ENCODE results near the gene GNG13. TPM values are rescaled to one million over a fixed set of nuclear protein-coding genes. Genes with fewer than 3 reads are reported as not detected.
"Not testable (repeated sequence)": the region's sequence is repeated elsewhere in the genome, so short reads cannot be mapped to it uniquely, and the experiment has no call there.

GNG13 gene
- total RNA-seq, 1 donor = not detected

DNA sequence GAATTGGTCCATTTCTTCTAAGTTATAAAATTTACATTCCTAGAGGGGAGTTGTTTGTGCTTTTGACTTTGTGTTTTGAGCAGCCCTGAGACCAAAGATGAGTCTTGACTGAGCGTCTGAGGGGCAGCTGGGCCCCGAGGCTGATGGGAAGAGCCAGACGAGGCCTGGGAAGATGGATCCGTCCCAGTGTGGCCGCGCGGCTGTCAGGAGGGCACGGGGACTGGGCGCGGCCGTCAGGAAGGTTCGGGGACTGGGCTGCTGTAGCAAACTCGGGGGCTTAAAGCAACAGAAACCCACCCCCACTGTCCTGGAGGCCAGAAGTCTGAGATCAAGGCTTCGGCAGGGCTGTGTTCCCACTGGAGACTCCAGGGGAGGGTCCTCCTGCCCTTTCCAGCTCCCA, 38.2 kb upstream of the GNG13 start:
- H3K4me1 ChIP-seq (ENCODE audit: insufficient read depth, low read length) = no peaks in the 10 kb centered on the region
- no peaks in the 10 kb centered on the region for H3K9me3 ChIP-seq (ENCODE audit: low read depth, low read length)
- no peaks in the 10 kb centered on the region for H3K27me3 ChIP-seq (ENCODE audit: insufficient read depth, low read length)
- no peak overlapping the region for H3K4me3 ChIP-seq (ENCODE audit: low read length)

DNA sequence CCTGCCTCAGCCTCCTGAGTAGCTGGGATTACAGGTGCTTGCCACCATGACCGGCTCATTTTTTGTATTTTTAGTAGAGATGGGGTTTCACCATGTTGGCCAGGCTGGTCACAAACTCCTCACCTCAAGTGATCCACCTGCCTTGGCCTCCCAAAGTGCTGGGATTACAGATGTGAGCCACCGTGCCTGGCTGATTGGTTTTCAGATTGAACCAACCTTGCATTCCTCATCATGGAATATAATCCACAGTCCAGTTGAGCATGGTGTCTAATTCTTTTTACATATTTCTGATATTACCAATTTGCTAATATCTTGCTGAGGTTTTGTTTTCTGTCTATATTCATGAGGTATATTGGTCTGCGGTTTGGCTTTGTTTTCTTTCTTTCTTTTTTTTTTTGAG, 36.3 kb upstream of the GNG13 start:
- H3K9me3 ChIP-seq (ENCODE audit: low read depth, low read length); H3K4me3 ChIP-seq (ENCODE audit: low read length); H3K4me1 ChIP-seq (ENCODE audit: insufficient read depth, low read length); H3K27me3 ChIP-seq (ENCODE audit: insufficient read depth, low read length): not testable (repeated sequence)

DNA sequence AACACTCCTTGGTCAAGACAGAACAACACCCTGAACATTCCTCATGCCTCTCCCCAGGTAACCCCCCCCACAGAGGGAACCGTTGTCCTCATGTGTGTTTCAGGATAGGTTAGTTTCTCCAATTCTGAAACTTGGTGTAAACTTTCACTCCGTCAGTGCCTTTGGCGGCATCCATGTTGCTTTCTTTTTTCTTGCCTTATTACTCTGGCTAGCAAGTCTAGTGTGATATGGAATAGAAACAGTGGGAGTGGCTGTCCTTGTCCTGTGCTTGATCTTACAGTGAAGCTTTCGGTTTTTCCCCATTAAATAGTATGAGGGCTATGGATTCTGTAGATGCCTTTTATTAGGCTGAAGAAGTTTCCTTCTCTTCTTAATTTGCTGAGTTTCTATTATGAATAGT, 35.7 kb upstream of the GNG13 start:
- Histone ChIP-seq H3K4me1 (ENCODE audit: insufficient read depth, low read length) (no peaks in the 10 kb centered on the region), H3K9me3 (ENCODE audit: low read depth, low read length) (no peaks in the 10 kb centered on the region), H3K4me3 (ENCODE audit: low read length) (no peak overlapping the region), H3K27me3 (ENCODE audit: insufficient read depth, low read length) (no peaks in the 10 kb centered on the region)

DNA sequence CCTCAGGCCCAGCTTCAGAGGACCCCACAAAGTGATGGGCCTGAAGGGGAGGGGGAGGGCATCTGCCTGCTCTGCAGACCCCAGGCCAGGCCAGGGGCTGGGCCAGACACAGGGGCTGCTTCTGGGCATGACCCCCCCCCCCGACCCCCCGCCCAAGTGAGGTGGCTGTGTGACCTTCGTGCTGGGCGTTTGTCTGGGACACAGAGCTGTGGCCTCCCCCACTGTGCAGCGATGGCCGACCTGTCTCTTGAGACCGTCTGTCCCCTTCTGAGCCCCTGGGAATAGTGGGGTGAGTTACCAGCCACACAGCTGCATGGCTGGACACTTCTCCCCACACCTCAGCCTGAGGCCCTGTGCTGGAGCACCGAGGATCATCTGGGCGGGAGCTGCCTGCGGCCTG, 34.8 kb upstream of the GNG13 start:
- no peaks in the 10 kb centered on the region for H3K9me3 ChIP-seq (ENCODE audit: low read depth, low read length)
- H3K4me1 ChIP-seq (ENCODE audit: insufficient read depth, low read length) = no peaks in the 10 kb centered on the region
- no peaks in the 10 kb centered on the region for H3K27me3 ChIP-seq (ENCODE audit: insufficient read depth, low read length)
- no peak overlapping the region for H3K4me3 ChIP-seq (ENCODE audit: low read length)

DNA sequence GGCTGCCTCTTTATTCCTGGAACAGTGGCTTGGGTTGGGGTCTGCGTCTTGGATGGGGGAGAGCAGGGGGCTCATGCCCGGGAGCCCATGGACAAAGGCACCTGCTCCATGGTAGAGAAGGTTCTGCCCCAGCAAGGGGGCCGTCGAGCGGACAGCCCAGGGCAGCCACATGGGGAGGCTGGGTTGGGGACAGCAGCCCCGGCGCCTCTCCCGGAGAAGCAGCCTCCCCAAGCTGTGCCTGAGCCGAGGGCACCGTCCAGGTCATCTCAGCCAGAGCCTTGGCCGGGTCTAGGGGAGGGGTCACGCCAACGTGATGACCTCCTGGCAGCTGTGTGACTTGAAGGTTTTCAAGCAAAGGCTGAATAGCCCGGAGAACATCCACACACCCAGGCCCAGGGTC, 32.9 kb upstream of the GNG13 start:
- Histone ChIP-seq H3K27me3 (ENCODE audit: insufficient read depth, low read length) (no peaks in the 10 kb centered on the region), H3K9me3 (ENCODE audit: low read depth, low read length) (no peaks in the 10 kb centered on the region), H3K4me3 (ENCODE audit: low read length) (no peak overlapping the region), H3K4me1 (ENCODE audit: insufficient read depth, low read length) (no peaks in the 10 kb centered on the region)

DNA sequence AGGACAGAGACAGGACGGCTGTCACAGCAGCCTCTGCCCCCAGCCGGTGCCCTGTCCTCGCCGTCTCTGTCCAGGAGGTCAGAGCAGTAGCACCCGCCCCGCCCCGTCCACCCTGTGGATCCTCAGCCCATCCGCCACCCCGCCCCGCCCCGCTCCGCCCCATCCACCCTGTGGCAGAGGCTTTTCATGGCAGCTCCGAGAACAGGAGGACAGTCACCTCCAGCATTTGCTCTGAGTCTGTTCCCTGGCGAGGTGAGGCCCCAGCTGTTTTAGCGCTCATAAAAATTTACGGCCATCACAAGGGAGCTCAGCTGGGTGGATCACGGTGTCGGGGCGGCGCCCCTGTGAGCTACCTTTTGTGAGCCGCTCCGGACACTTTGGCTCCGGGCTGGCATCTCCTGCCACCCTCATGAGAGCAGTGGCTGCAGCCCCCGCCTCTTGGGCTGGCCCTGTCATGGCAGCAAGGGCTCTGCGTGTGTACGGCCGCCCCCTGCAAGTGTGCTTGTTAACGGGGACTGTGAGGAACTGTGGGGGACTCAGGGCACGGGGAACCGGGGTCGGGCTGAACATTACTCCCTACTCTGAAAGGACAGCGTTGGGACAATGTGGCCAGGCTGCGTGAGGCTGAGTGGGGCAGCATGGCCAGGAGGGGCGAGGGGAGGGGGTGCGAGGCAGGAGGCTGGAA, 32.3 kb upstream of the GNG13 start:
- H3K27me3 ChIP-seq (ENCODE audit: insufficient read depth, low read length) = no peaks in the 10 kb centered on the region
- H3K9me3 ChIP-seq (ENCODE audit: low read depth, low read length) = no peaks in the 10 kb centered on the region
- no peaks in the 10 kb centered on the region for H3K4me1 ChIP-seq (ENCODE audit: insufficient read depth, low read length)
- H3K4me3 ChIP-seq (ENCODE audit: low read length) = no peak overlapping the region

DNA sequence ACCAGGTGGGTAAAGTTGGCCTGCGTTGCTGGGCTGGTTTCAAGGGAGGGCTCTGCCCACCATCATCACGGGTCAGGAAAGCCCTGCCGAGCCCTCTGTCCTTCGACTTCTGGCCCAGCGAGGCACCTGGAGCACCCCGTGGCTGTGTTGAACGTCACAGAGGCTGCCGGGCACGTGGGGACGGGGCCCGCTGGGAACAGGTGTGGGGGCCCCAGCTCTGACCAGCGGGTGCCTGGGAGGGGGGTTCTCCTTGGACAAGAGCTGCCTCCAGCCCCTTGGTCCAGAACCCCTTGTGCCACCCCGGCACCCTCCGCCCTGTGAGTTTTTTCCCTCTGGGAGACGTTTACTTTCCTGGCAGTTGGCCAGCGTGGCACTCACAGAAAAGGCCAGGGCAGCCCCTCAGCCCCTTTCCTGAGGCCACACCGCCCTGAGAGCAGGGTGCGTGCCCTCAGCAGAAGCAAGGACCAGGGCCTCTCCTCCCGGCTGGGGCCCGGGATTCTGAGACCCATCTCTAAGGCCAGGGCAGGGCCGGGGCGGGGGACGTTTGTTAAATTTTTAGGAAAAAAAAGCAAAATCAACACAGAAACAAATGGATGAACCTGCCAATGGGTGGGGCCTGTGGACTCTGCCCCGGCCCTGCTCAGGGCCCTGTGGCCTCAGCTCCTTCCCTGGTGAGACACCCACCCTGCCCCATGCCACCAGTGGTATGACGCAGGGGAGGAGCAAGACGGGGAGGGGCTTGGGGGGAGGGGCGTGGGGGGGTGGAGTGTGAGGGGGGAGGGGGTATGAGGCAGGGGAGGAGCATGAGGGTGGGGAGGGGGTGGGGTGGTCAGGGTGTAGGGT, 31.3 kb upstream of the GNG13 start:
- Histone ChIP-seq H3K9me3 (ENCODE audit: low read depth, low read length) (no peaks in the 10 kb centered on the region), H3K27me3 (ENCODE audit: insufficient read depth, low read length) (no peaks in the 10 kb centered on the region), H3K4me3 (ENCODE audit: low read length) (no peak overlapping the region), H3K4me1 (ENCODE audit: insufficient read depth, low read length) (no peaks in the 10 kb centered on the region)

DNA sequence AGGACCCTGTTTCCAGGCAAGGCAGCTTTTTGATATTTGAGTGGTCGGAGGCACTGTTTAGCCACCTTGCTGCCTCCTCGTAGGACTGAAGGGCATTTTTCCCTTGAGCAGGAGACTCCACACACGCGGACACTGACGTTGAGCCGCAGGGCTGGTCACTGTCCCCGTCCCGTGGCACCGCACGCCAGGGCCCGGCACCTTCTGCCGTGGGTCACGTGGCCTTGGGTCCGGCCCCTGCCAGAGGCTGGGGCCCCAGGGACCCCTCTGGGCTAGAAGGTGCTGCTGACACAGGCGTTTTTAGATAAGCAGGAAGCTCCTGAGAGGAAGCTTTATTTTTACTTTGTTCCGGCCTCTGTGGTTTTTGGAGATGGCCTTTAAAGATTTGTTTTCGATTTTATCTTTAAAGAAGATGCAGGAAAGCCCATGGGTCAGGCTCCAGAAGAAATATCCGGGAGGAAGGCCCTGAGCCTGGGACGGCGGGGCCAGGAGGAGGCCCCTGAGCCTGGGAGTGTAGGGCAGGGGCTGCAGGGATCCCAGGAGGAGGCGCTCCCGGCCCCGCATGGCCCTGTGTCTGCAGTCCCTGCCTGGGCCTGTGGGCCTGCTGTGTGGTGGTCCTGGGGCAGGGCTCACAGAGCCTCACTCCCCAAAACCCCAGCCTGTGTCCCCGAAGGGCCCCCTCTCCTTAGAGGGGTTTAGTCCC, 30.5 kb upstream of the GNG13 start:
- Histone ChIP-seq H3K4me1 (ENCODE audit: insufficient read depth, low read length) (no peaks in the 10 kb centered on the region), H3K27me3 (ENCODE audit: insufficient read depth, low read length) (no peaks in the 10 kb centered on the region), H3K9me3 (ENCODE audit: low read depth, low read length) (no peaks in the 10 kb centered on the region), H3K4me3 (ENCODE audit: low read length) (no peak overlapping the region)

DNA sequence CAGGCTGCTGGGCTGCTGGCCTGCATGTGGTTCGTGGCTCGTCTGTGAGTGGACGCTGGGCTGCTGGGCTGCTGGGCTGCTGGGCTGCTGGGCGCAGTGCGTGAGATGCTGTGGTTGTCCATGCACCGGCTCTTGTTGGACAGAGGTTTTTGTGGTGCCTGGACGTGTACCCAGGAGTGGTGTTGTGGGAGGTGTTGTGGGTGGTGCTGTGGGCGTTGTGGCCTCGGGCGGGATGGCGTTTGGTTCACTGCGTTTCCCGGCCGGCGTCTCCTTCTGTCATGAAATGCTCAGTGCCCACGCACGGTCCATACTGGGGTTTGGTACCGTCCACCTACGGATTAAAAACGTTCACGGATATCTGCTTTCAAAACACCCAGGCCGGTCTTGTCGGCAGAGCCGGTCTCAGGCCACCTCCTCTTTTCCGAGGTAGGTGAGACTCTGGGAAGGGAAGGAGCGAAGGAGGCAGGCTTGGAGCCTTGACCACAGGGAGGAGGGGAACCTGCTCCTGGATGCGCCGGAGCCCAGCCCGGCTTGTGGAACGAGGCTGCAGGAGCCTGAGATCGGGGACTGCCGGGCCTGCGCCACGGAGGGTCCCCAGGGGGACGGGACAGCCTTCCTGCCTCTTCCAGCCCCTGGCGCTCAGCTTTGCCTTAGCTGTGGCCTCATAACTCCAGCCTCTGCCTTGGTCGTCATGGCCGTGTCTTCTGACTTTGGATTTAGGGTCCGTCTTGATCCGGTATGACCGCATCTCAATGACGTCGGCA, 29.8 kb upstream of the GNG13 start:
- Histone ChIP-seq H3K9me3 (ENCODE audit: low read depth, low read length) (no peaks in the 10 kb centered on the region), H3K4me3 (ENCODE audit: low read length) (no peak overlapping the region), H3K27me3 (ENCODE audit: insufficient read depth, low read length) (no peaks in the 10 kb centered on the region), H3K4me1 (ENCODE audit: insufficient read depth, low read length) (no peaks in the 10 kb centered on the region)

DNA sequence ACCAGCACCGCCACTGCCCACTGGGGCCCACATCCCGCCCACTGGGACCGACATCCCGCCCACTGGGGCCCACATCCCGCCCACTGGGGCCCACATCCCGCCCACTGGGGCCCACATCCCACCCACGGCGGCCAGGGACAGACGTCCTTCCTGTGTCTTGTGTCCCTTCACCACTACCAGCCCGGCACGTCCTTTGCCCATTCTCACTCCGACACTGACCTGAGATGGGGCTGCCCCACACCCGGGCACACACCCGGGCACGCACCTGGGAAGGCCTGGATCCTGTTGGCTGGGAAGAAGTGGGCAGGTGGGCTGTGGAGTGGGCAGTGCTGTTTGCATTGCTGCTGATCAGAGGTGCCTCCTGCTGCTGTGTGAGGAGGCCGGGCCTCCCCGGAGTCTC, 28.4 kb upstream of the GNG13 start:
- Histone ChIP-seq H3K9me3 (ENCODE audit: low read depth, low read length) (no peaks in the 10 kb centered on the region), H3K27me3 (ENCODE audit: insufficient read depth, low read length) (no peaks in the 10 kb centered on the region), H3K4me1 (ENCODE audit: insufficient read depth, low read length) (no peaks in the 10 kb centered on the region)

DNA sequence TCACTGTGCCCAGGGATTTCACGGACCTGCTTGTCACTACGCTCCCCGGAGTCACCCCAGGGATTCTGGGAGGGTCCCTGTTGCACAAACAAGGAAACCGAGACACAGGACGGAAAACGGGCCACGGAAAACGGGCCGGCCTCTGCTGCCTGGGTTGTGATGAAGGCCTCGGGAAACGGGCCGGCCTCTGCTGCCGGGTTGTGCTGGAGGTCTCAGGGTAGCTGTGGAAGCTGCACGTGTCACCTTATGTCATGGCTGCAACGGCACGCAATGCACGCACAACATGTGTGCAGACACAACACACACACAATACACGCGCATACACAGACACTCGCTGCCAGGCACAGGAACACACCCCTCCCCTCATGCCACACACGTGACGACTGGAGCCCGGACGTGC, 27.0 kb upstream of the GNG13 start:
- H3K4me1 ChIP-seq (ENCODE audit: insufficient read depth, low read length) = no peaks in the 10 kb centered on the region
- H3K4me3 ChIP-seq (ENCODE audit: low read length) = no peak overlapping the region
- H3K27me3 ChIP-seq (ENCODE audit: insufficient read depth, low read length) = no peaks in the 10 kb centered on the region
- no peaks in the 10 kb centered on the region for H3K9me3 ChIP-seq (ENCODE audit: low read depth, low read length)

More for the DNA sequence above, 28.4 kb upstream of the GNG13 start:
- H3K4me3 ChIP-seq (ENCODE audit: low read length) = no peak overlapping the region

DNA sequence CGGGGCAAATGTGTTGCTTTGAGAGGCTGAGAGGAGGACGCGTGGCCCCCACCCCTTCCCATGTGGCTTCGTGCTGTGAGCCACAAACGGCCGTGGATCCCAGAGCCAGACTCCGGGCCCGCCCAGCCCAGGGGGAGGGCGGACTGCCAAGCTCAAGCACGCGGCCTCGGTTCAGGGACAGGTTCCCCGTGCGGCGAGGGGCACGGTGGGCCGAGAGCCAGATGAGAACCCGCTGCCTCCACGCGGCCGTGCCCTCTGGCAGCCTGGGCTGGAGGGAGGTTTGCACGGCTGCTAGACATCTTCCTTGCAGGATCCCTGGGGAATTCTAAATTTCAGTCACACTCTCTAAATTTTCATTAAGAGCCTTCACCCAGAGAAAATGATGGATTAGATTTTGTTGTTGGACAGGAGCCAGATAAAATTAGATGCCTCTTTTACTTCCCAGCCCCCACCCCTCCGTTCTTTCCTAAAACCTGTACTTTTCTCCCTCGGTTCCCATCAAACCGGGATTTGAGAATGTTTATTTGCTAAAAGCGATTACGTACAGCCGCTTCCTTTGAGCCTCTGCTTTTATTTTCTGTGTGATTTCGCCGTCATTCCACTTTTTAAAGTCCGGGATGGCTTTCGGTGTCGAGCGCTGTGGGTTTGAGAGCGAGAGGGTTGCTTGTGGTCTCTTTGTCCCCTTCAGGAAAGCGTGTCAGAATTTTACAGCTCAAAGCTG, 25.0 kb upstream of the GNG13 start:
- Histone ChIP-seq H3K4me3 (ENCODE audit: low read length) (no peak overlapping the region), H3K27me3 (ENCODE audit: insufficient read depth, low read length) (no peaks in the 10 kb centered on the region)

DNA sequence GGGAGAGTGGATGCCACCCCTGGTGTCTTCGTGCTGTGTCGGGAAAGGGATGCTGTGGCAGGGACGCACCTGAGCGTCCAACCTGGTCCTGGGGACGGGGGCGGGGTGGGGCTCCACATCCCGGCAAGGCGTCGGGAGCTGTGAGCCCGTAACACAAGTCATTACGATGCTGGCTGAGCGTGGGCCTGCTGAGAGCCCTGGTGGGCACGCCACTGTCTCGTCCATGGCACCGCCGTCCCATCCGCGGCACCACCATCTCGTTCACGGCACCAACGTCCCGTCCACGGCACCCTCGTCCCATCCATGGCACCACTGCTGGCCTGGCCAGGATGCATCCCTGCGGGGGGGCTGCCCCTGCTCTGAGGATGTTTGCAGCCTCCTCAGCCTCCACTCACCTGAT, 24.1 kb upstream of the GNG13 start:
- Histone ChIP-seq H3K27me3 (ENCODE audit: insufficient read depth, low read length) (peaks cover 3% of the 10 kb centered on the region), H3K9me3 (ENCODE audit: low read depth, low read length) (no peaks in the 10 kb centered on the region)

More for the DNA sequence above, 25.0 kb upstream of the GNG13 start:
- Histone ChIP-seq H3K9me3 (ENCODE audit: low read depth, low read length) (no peaks in the 10 kb centered on the region), H3K4me1 (ENCODE audit: insufficient read depth, low read length) (no peaks in the 10 kb centered on the region)

DNA sequence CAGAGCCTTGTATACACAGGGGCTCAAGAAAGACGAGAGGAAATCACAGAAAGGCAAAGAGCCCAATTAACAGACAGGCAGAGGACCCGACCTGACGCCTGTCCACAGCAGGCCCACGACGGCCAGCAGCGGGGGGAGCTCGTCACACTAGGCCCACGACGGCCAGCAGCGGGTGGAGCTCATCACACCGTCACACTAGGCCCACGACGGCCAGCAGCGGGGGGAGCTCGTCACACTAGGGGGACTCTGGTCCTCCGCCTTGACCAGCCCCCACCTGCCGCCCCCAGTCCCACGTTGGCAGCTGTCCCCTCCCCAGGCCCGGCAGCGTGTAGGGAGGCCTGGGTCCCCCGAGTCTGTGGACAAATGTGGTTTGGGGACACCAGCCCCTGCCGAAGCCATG, 23.7 kb upstream of the GNG13 start:
- Histone ChIP-seq H3K4me3 (ENCODE audit: low read length) (no peak overlapping the region), H3K27me3 (ENCODE audit: insufficient read depth, low read length) (peaks cover 7% of the 10 kb centered on the region), H3K4me1 (ENCODE audit: insufficient read depth, low read length) (peaks cover 5% of the 10 kb centered on the region), H3K9me3 (ENCODE audit: low read depth, low read length) (no peaks in the 10 kb centered on the region)

More for the DNA sequence above, 24.1 kb upstream of the GNG13 start:
- H3K4me3 ChIP-seq (ENCODE audit: low read length) = no peak overlapping the region
- peaks cover 4% of the 10 kb centered on the region for H3K4me1 ChIP-seq (ENCODE audit: insufficient read depth, low read length)

Data from mononuclear cell (primary cell).